ENCODE measurements around the gene MTFMT.

- TF ChIP-seq CTCF (IDR thresholded peaks at IDR 0.05; ENCODE audit: low read depth, low read length, missing input control) (no peak), JUND (IDR thresholded peaks at IDR 0.05) (no peak), RAD21 (IDR thresholded peaks at IDR 0.05) (no peak), FOXA2 (IDR thresholded peaks at IDR 0.05) (no peak), YY1 (IDR thresholded peaks at IDR 0.05) (no peak), REST (IDR thresholded peaks at IDR 0.05) (no peak), HNF4A (conservative IDR thresholded peaks at IDR 0.05) (no peak)
Observed at GRCh38 chr15:65038428-65038827, 9.0 kb upstream of the MTFMT start.
